K562 (cell line): ENCODE data around the gene MFSD11. TPM values are rescaled to one million over a fixed set of nuclear protein-coding genes. Genes with fewer than 3 reads are reported as not detected.

ENCODE experiments used
- ATAC-seq: fragments of 200-7000 bp; cut with Tn5 transposase; 3 replicates; pipeline ENCODE4 v1.9.1; 2020; ENCODE audit warnings: moderate library complexity
- BruUV-seq: library from RNA; stranded (reverse); fragments of 400-500 nt; replicated peaks from 2 replicates; lab custom pipeline; 2021; lab: Mats Ljungman, UMichigan
- CTCF ChIA-PET: fragments of 300-600 bp; formaldehyde crosslinking; extraction: SDS; loops from one replicate; lab custom pipeline; 2021; ENCODE audit warnings: low intra/inter-chr PET ratio; lab: Yijun Ruan, JAX
- POLR2A ChIA-PET: fragments of 300-600, 350-650 bp; sonication (Branson Sonifier 250); formaldehyde crosslinking; extraction: SDS; loops from one replicate; lab custom pipeline; 2021; ENCODE audit warnings: antibody characterized with exemption, inconsistent platforms; lab: Yijun Ruan, JAX
- DNase-seq, 4 experiments: peaks; one replicate each; pipeline versions ENCODE4 v3.0.0 to v3.0.0-alpha.2; 2011 to 2018; ENCODE audit warnings: low spot score in 3 of 4, mixed read lengths in 3 of 4; ENCODE audit errors: extremely low read depth in 1 of 4
- FAIRE-seq: peaks from 2 replicates; lab custom pipeline; 2011; peaks lifted over from hg19 to GRCh38; lab: Jason Lieb, UNC
- H2AFZ ChIP-seq: 2 replicates; pipeline ENCODE4 v1.6.0; 2011; ENCODE audit warnings: low read depth, low read length, control low read depth, inconsistent platforms
- H3K27ac ChIP-seq: fragments of 200-600 bp; 3 replicates; pipeline ENCODE4 v1.8.0; 2011; ENCODE audit warnings: low read depth, mild to moderate bottlenecking, control low read depth, inconsistent platforms, low read length, moderate library complexity, mixed read lengths; ENCODE audit errors: extremely low read depth
- H3K27me3 ChIP-seq, 2 experiments: fragments of 300-600 bp in 1 of 2; 2 replicates in 1 of 2; 3 replicates in 1 of 2; pipeline versions ENCODE4 v1.6.0 to v1.8.0; 2011; ENCODE audit warnings: inconsistent platforms in 2 of 2, low read length in 2 of 2, mild to moderate bottlenecking in 1 of 2, mixed read lengths in 1 of 2, moderate library complexity in 1 of 2; ENCODE audit not compliant: control insufficient read depth in 2 of 2, insufficient read depth in 2 of 2
- H3K36me3 ChIP-seq: fragments of 300-600 bp; 3 replicates; pipeline ENCODE4 v1.8.0; 2011; ENCODE audit warnings: mild to moderate bottlenecking, low read length, inconsistent platforms; ENCODE audit not compliant: control insufficient read depth, insufficient read depth
- H3K4me1 ChIP-seq, 2 experiments: fragments of 200-600 bp in 1 of 2; replicated peaks in 1 of 2; 2 replicates in 1 of 2; 3 replicates in 1 of 2; pipeline versions ENCODE4 v1.5.1 to v1.8.0; 2011; ENCODE audit warnings: inconsistent platforms in 2 of 2, low read length in 2 of 2, mild to moderate bottlenecking in 1 of 2, mixed read lengths in 1 of 2, moderate library complexity in 1 of 2; ENCODE audit not compliant: control insufficient read depth in 2 of 2, insufficient read depth in 2 of 2
- H3K4me2 ChIP-seq: 2 replicates; pipeline ENCODE4 v1.6.1; 2011; ENCODE audit warnings: low read length, control low read depth, inconsistent platforms, mixed read lengths; ENCODE audit not compliant: insufficient read depth
- H3K4me3 ChIP-seq: fragments of 200-600 bp; sonication (generic), shearing (Covaris generic); 2 replicates; pipeline ENCODE4 v1.5.1; 2016; ENCODE audit warnings: control low read depth, inconsistent platforms
- H3K79me2 ChIP-seq: fragments of 200-600 bp; 3 replicates; pipeline ENCODE4 v1.8.0; 2011; ENCODE audit warnings: low read length, inconsistent platforms; ENCODE audit not compliant: control insufficient read depth, insufficient read depth
- H3K9ac ChIP-seq, 2 experiments: 2 replicates each; pipeline versions ENCODE4 v1.6.0 to v1.6.1; 2011; ENCODE audit warnings: low read depth in 2 of 2, low read length in 2 of 2, control low read depth in 1 of 2, inconsistent platforms in 1 of 2, mild to moderate bottlenecking in 1 of 2, mixed read lengths in 1 of 2; ENCODE audit not compliant: insufficient read depth in 1 of 2
- H3K9me1 ChIP-seq: one replicate; pipeline ENCODE4 v1.6.0; 2011; ENCODE audit warnings: inconsistent platforms, mild to moderate bottlenecking, low read length, moderate library complexity; ENCODE audit not compliant: control insufficient read depth, insufficient read depth
- H3K9me3 ChIP-seq: replicated peaks from 2 replicates; pipeline ENCODE4 v1.5.1; 2011; ENCODE audit warnings: low read depth, low read length, inconsistent platforms; ENCODE audit not compliant: control insufficient read depth, insufficient read depth
- H4K20me1 ChIP-seq: replicated peaks from 2 replicates; pipeline ENCODE4 v1.6.1; 2011; ENCODE audit warnings: low read length, inconsistent platforms, mixed read lengths; ENCODE audit not compliant: control insufficient read depth, insufficient read depth
- ELK3 ChIP-seq: fragments of 450-650 bp; formaldehyde crosslinking; IDR thresholded peaks from 2 replicates; pipeline ENCODE4 v1.4.0; 2020; ENCODE audit warnings: mild to moderate bottlenecking
- FIP1L1 ChIP-seq: fragments of 200-400 bp; formaldehyde crosslinking; IDR thresholded peaks from 2 replicates; pipeline ENCODE4 v1.6.1; 2018; ENCODE audit warnings: mild to moderate bottlenecking, low read depth, low read length; ENCODE audit not compliant: poor library complexity, severe bottlenecking
- MEIS2 ChIP-seq: fragments of 450-650 bp; IDR thresholded peaks from 2 replicates; pipeline ENCODE4 v1.6.1; 2014; ENCODE audit warnings: mild to moderate bottlenecking; ENCODE audit not compliant: partially characterized antibody
- MYBL2 ChIP-seq, 2 experiments: fragments of 450-650 bp in 1 of 2; sonication (generic) in 1 of 2; formaldehyde crosslinking in 1 of 2; IDR thresholded peaks; 2 replicates each; pipeline versions ENCODE4 v1.6.1 to v1.8.1; 2017 to 2022; ENCODE audit warnings: borderline replicate concordance in 1 of 2, inconsistent platforms in 1 of 2, low read depth in 1 of 2, mild to moderate bottlenecking in 1 of 2, missing genetic modification reagents in 1 of 2, moderate library complexity in 1 of 2
- NFIC ChIP-seq: fragments of 450-650 bp; IDR thresholded peaks from 2 replicates; pipeline ENCODE4 v1.6.1; 2017; ENCODE audit warnings: mild to moderate bottlenecking, inconsistent platforms
- WHSC1 ChIP-seq: IDR thresholded peaks from one replicate; pipeline ENCODE4 v1.6.1; 2012; ENCODE audit warnings: low read length, control low read depth, inconsistent platforms
- ZEB2 ChIP-seq: fragments of 450-650 bp; IDR thresholded peaks from 2 replicates; pipeline ENCODE4 v1.6.1; 2016
- WGBS: fragments of 100-300 bp; shearing (Covaris generic); methylation state at CpG from one replicate; pipeline ENCODE4 v1.1.6; 2016; ENCODE audit warnings: low coverage, mixed read lengths; ENCODE audit not compliant: insufficient coverage; ENCODE audit errors: missing lambda C conversion rate; 5-methylcytosine and 5-hydroxymethylcytosine counted together
- in situ Hi-C: fragments of 300-500 bp; cut with MboI; formaldehyde crosslinking; loops from 4 replicates; pipeline ENCODE4 v1.15.0; 2018; ENCODE audit warnings: inconsistent platforms, mixed read lengths
- intact Hi-C: fragments of 100-400 bp; cut with micrococcal nuclease; formaldehyde crosslinking; loops from 2 replicates; pipeline ENCODE4 v1.14.2; 2022
- polyA plus RNA-seq, 8 experiments: library from polyadenylated mRNA; depleted of rRNA in 4 of 8; stranded (reverse) in 5 of 8; unstranded in 3 of 8; fragments of >200 nt; fragmentation: Nextera tagmentation in 2 of 8; fragmentation: Illumina TruSeq in 1 of 8; extraction: Ambion mirVana in 2 of 8; extraction: Trizol in 1 of 8; gene quantifications; 2 replicates each; pipeline versions ENCODE4 v1.2.1 to v1.2.3, GENCODE V29; 2011 to 2014; ENCODE audit warnings: inconsistent platforms in 1 of 8, missing spikeins in 1 of 8
- total RNA-seq, 7 experiments: library from RNA; depleted of rRNA in 6 of 7; stranded (reverse); fragments of >200 nt in 6 of 7; fragmentation: Illumina TruSeq in 2 of 7; extraction: Trizol in 2 of 7; gene quantifications; 2 replicates each; pipeline versions ENCODE4 v1.2.1 to v1.2.3, GENCODE V29; 2011 to 2021; ENCODE audit warnings: low replicate concordance in 1 of 7
- TF ChIP-seq, protein P1 (sequence below), 2 experiments: fragments of 450-650 bp in 1 of 2; sonication (generic) in 1 of 2; formaldehyde crosslinking in 1 of 2; IDR thresholded peaks; 2 replicates each; pipeline versions ENCODE4 v1.7.1 to v1.9.0; 2016 to 2022; ENCODE audit warnings: inconsistent platforms in 1 of 2, mild to moderate bottlenecking in 1 of 2, missing genetic modification reagents in 1 of 2
- TF ChIP-seq, protein P2 (sequence below): fragments of 450-650 bp; formaldehyde crosslinking; IDR thresholded peaks from 2 replicates; pipeline ENCODE4 v1.4.0; 2022; ENCODE audit warnings: missing genetic modification characterization

Gene MFSD11
- total and polyA plus RNA-seq, 9 of the 15 experiments (the other 6 are each of a cell fraction or from before 2014, with no cell fraction given) = 14.4 to 24.5 (median 19.9) TPM

GRCh38 chr17:76726231-76726775 is 11.6 kb upstream of the MFSD11 start, which contains the start of gene JMJD6:
Gene JMJD6, minus strand, starts transcription at chr17:76726606. Its CDS starts 131 bp downstream, at chr17:76726475.
- Histone ChIP-seq H3K9ac (peak within 1 kb of the TSS; percentile 91 to 99), H3K4me3 (peak within 1 kb of the TSS; percentile 82), H3K27me3 (no peaks in the 10 kb centered on the region), H2AFZ (peak within 1 kb of the TSS; percentile 85), H4K20me1 (peaks cover 8% of the 10 kb centered on the region; the same call in 1 of the 2 replicates), H3K27ac (peak within 1 kb of the TSS; percentile 96), H3K4me2 (peak within 1 kb of the TSS; percentile 88), H3K9me1 (no peaks in the 10 kb centered on the region), H3K4me1 (peaks cover 17 to 40% of the 10 kb centered on the region in 2 experiments; a peak in 4 of 5 replicates), H3K36me3 (peaks cover 52% of the 10 kb centered on the region), H3K9me3 (no peaks in the 10 kb centered on the region; the same call in 1 of the 2 replicates), H3K79me2 (peaks cover 74% of the 10 kb centered on the region)
- 0% methylated on average over 42 of the region's 60 CpGs for WGBS
- intact Hi-C loops = loop anchor here (5.0 kb wide), 1 partner anchor 84 kb away; the partner anchor contains the start of gene ST6GALNAC1
- in situ Hi-C loops = no loop called here
- ChIA-PET CTCF (interaction anchor here (0.6 kb wide), 1 partner anchor 38 kb away, joined by 3 read pairs; no protein-coding TSS in a partner anchor), POLR2A (interaction anchor here (0.6 to 5.1 kb wide), 9 partner anchors 9 to 181 kb away, joined by 3 to 75 read pairs (median 5); partner anchors contain the start of genes MFSD11, MXRA7 and SRSF2)
- peak; percentile 87 to 98 (median 92) for DNase-seq
- peak; percentile 92 for ATAC-seq
- FAIRE-seq = peak; percentile 85
- BruUV-seq = TSS peak; percentile 46
- TF ChIP-seq, protein P1, sequence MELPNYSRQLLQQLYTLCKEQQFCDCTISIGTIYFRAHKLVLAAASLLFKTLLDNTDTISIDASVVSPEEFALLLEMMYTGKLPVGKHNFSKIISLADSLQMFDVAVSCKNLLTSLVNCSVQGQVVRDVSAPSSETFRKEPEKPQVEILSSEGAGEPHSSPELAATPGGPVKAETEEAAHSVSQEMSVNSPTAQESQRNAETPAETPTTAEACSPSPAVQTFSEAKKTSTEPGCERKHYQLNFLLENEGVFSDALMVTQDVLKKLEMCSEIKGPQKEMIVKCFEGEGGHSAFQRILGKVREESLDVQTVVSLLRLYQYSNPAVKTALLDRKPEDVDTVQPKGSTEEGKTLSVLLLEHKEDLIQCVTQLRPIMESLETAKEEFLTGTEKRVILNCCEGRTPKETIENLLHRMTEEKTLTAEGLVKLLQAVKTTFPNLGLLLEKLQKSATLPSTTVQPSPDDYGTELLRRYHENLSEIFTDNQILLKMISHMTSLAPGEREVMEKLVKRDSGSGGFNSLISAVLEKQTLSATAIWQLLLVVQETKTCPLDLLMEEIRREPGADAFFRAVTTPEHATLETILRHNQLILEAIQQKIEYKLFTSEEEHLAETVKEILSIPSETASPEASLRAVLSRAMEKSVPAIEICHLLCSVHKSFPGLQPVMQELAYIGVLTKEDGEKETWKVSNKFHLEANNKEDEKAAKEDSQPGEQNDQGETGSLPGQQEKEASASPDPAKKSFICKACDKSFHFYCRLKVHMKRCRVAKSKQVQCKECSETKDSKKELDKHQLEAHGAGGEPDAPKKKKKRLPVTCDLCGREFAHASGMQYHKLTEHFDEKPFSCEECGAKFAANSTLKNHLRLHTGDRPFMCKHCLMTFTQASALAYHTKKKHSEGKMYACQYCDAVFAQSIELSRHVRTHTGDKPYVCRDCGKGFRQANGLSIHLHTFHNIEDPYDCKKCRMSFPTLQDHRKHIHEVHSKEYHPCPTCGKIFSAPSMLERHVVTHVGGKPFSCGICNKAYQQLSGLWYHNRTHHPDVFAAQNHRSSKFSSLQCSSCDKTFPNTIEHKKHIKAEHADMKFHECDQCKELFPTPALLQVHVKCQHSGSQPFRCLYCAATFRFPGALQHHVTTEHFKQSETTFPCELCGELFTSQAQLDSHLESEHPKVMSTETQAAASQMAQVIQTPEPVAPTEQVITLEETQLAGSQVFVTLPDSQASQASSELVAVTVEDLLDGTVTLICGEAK (IDR thresholded peaks at IDR 0.05) = no peak
- TF ChIP-seq, protein P1 (CRISPR knock-in tag; IDR thresholded peaks at IDR 0.05) = no peak
- TF ChIP-seq ZEB2 (no peak), MEIS2 (no peak), FIP1L1 (peak; percentile 1), NFIC (no peak), WHSC1 (no peak), MYBL2 (IDR thresholded peaks at IDR 0.05; ENCODE audit: low read depth) (no peak), MYBL2 (CRISPR knock-in tag; IDR thresholded peaks at IDR 0.05; ENCODE audit: borderline replicate concordance) (no peak), ELK3 (CRISPR knock-in tag) (no peak)
- TF ChIP-seq, protein P2, sequence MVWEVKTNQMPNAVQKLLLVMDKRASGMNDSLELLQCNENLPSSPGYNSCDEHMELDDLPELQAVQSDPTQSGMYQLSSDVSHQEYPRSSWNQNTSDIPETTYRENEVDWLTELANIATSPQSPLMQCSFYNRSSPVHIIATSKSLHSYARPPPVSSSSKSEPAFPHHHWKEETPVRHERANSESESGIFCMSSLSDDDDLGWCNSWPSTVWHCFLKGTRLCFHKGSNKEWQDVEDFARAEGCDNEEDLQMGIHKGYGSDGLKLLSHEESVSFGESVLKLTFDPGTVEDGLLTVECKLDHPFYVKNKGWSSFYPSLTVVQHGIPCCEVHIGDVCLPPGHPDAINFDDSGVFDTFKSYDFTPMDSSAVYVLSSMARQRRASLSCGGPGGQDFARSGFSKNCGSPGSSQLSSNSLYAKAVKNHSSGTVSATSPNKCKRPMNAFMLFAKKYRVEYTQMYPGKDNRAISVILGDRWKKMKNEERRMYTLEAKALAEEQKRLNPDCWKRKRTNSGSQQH (CRISPR knock-in tag) = no peak
